T follicular helper cell (primary cell): Measurements from ENCODE around the gene PRND.
"Not testable (repeated sequence)": the region's sequence is repeated elsewhere in the genome, so short reads cannot be mapped to it uniquely, and the experiment has no call there.

Experiments used
- DNase-seq: peaks from one replicate; pipeline ENCODE4 v3.0.0-alpha.2; 2020; ENCODE audit warnings: low read depth
- total RNA-seq, 2 experiments: gene quantifications; one replicate each; lab custom pipeline; 2026; lab: John Stamatoyannopoulos, UW

PRND gene
- total RNA-seq = 0 reads per million in 2 experiments

- DNase-seq = no peak
Measured at GRCh38 chr20:4721719-4722118, at the start of gene PRND. Gene PRND (plus strand): TSS chr20:4721909. CDS start chr20:4724552, 2,643 bp downstream.

GRCh38 chr20:4672948-4673347, 48.8 kb upstream of the PRND start:
- no peak for DNase-seq

GRCh38 chr20:4673371-4674001, 48.2 kb upstream of the PRND start:
- no peak for DNase-seq

GRCh38 chr20:4674672-4675071, 47.0 kb upstream of the PRND start:
- no peak for DNase-seq

GRCh38 chr20:4677846-4678245, 43.9 kb upstream of the PRND start:
- DNase-seq = no peak

- no peak for DNase-seq
Measured at GRCh38 chr20:4681401-4681800, 40.3 kb upstream of the PRND start.

GRCh38 chr20:4681991-4682401, 39.7 kb upstream of the PRND start:
- DNase-seq = no peak

GRCh38 chr20:4682682-4683081, 39.0 kb upstream of the PRND start:
- no peak for DNase-seq

GRCh38 chr20:4683261-4683660, 38.4 kb upstream of the PRND start:
- no peak for DNase-seq

- no peak for DNase-seq
Measured at GRCh38 chr20:4684837-4685413, 36.8 kb upstream of the PRND start.

GRCh38 chr20:4685923-4686221, 35.8 kb upstream of the PRND start:
- no peak for DNase-seq

- no peak for DNase-seq
Measured at GRCh38 chr20:4688305-4688704, 33.4 kb upstream of the PRND start.

- no peak for DNase-seq
Measured at GRCh38 chr20:4689220-4689619, 32.5 kb upstream of the PRND start.

GRCh38 chr20:4691753-4692152, 30.0 kb upstream of the PRND start:
- no peak for DNase-seq

GRCh38 chr20:4694076-4694475, 27.6 kb upstream of the PRND start:
- no peak for DNase-seq

- no peak for DNase-seq
Measured at GRCh38 chr20:4697189-4697830, 24.4 kb upstream of the PRND start.

- no peak for DNase-seq
Measured at GRCh38 chr20:4697831-4698221, 23.9 kb upstream of the PRND start.

- no peak for DNase-seq
Measured at GRCh38 chr20:4699216-4699615, 22.5 kb upstream of the PRND start.

GRCh38 chr20:4699957-4700356, 21.8 kb upstream of the PRND start:
- no peak for DNase-seq

GRCh38 chr20:4702562-4703280, 19.0 kb upstream of the PRND start:
- DNase-seq = no peak

- no peak for DNase-seq
Measured at GRCh38 chr20:4703281-4703676, 18.4 kb upstream of the PRND start.

GRCh38 chr20:4706941-4707340, 14.8 kb upstream of the PRND start:
- DNase-seq = not testable (repeated sequence)

GRCh38 chr20:4708036-4708435, 13.7 kb upstream of the PRND start:
- DNase-seq = no peak
